CD4-positive, alpha-beta T cell treated with Interleukin-10 for 1 hour (primary cell): Measurements from ENCODE around the gene MAP4K3.
A peak's percentile ranks its signal among the peaks of the same experiment; 100 is the strongest.

ENCODE experiments used
- DNase-seq: peaks from one replicate; pipeline ENCODE4 v3.0.0-alpha.2; 2020

Gene MAP4K3

DNA sequence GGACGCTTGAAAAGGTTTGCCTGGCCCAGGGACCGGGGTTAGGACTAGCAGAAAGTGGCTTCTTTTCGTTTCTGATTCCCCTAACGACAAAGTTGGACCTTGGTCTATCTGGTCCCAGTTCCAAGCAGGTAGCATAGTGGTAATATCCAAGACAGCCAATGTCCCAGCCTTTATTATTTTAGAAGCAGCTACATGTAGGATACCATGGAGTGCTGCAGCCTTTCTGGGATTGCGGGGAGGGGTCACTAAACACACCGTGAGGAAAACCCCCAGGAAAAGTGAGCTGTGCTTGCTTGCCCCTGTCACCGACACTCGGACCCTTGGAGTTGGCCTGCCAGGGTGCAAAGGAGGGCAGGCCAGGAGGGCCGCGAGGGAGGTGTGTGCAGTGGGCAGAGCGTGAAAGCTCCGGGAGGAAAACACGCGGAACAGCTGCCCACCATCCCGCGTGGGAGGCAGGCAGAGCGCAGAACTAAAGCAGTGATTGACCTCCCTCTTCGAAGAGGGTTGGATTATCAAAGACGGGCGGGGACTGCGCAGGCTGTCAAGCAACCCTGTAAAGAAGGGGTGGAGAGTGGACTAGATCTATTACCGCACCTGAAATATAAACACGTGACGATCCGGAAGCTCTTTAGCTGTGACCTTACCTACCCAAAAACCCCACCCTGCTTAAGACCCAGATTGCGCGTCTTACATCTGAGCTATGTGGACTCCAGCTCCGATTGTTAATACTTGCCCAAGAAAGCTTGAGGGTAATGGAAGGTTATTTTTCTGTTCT is 624 bp upstream of the MAP4K3 start:
- peak; percentile 65 for DNase-seq

DNA sequence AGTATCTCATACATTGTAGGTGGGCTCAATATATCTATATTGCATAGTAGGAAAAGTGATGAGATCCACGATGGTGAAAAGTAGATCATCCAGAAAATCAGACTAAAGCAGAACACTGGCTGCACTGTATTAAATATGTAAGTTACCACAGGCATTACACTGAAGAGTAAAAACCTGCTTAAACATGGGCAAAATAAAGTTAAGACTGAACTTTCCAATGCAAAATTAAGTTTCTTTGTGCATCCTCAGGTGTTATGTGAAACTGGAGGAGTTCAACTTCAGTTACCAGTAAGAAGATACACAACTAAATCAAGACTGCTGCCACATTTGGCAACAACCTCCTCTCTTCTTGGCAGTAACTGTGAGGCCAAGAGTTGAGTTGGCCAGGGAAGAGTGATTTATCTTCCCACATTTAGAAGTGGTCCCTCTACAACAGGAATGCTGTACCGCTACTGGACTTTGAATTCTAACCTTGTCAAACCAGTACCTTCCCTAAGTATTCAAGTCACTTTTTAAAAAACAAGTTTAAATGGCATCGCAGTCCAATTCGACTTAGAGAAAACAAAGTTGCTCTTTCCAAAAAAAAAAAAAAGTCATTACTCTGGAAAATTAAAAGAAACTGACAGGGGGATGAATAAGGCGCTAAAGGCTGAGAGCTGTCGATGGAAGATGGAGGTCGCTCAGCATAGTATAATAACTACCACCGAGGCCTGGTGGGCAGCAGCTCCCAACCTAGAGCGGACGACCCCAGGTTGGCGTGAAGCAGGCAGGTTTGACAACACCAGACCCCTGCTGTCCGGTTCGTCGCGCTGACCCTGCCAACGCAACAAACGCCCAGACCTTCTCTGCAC is 1.1 kb downstream of the MAP4K3 start:
- DNase-seq: no peak

DNA sequence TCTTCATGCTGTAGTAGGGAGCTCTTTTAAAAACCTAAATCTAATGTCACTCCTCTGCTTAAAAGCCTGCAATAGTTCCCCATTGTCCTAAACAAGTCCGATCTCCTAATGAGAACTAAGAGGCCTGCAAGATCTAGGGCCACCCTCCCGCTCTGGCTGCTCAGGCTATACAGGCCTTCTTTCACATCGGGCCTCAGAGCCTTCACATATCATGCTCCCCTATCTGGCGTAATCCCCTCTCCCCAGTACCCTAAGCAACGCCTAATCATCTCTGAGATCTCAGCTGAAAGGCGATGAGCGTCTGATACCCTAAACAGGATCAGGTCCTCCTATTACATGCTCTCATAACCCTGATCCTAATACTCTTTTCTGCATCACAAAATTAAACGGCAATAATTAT is 1.9 kb downstream of the MAP4K3 start:
- DNase-seq: no peak

DNA sequence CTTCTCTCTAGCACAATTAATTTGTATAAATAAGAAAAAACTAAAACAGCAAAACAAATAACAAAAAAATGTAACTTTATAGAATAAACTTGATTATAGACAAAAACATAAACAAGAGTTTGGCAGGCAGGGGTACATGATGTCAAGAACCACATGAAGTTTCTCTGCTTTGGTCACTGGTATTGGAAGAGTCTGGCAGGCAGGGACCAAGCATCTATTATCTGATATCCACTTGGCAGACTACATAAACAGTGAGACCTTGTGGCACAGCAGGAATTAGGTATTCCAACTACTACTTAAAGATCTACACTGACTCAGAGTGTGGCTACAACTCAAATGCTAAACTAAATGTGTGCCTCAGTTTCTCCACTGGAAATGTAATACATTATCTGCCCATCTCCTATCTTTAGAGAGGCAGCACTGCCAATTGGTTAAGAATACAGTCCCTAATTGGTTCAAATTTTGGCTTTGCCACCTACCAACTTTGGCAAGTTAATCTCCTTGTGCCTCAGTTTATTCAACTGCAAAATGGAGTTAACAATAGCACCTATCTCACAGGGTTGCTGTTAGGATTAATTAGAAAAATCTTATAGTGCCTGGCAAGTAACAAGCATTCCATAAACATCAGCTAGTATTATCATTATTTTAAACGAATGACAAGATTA is 2.7 kb downstream of the MAP4K3 start:
- no peak for DNase-seq

DNA sequence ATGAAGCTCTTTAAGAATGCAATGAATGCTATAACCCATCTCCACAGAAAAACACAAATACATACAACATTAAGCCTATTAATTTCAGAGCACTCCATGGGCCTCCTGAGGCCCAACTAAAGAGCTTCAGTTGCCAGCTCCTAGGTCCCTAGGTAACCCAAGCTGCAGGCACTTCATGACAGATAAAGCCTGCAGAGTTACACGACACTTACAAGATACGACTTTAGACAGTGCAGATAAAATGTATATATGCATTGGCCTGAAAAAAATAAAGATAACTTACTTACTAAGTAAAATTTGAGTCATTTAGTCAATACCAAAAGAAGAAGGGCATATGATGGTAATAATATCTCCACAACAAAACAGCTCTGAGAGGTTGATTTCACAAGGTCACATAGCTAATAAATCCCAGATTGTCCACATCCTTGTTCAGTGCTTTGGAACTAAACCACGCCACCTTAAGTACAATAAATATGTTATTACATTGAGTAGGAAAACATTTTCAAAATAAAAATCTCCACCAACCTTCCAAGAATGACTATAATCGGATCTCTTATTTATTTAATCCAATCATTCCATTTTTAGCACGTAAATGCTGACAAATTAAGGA is 3.4 kb downstream of the MAP4K3 start:
- DNase-seq: no peak

DNA sequence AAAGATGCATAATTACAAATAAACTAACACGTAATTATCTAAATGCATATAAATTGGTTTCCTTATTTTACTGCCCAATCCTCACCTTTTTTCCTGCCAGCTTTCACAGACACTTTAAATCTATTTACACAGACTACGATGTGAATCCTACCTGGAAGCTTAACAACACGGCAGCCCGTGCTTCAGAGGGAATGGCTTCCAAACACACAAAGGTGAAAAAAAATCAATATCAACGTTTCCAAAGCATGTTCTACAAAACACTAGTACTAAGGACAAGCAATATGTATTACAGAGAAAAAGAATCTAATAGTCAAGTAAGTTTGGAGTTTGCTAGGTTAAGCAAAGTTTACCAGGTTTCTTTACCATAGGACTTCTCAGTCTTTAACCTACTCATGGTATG is 4.4 kb downstream of the MAP4K3 start:
- no peak for DNase-seq

DNA sequence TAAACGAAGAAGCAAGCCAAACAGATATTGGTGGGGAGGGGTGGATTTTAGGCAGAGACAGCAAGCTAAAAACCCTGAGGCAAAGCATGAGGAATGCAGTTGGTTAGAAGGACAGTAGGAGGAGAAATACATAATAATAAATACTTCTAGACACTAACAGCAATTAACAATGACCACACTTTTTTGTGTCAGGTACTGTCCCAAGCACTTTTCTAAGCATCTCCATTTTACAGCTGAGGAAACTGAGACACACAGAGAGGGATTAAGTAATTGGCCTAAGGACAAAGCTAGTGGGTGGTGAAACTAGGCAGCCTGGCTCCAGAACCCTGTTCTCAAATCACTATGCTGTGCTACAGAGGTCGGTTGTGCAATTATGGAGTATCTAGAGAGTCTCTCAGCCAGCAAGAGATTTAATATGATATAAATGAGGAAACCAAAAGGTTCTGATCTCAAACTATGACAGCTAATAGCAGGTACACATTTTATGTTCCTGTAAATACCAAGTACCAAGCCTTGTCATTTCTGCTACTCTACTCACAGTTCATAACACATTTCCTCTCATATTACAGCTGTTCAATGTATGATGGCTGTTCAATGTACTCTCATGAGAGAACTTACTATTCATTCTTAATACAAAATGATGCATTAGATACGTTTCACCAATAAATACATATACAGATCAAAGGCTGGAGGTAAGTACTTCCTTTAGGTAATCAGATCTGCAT is 5.3 kb downstream of the MAP4K3 start:
- DNase-seq: no peak

DNA sequence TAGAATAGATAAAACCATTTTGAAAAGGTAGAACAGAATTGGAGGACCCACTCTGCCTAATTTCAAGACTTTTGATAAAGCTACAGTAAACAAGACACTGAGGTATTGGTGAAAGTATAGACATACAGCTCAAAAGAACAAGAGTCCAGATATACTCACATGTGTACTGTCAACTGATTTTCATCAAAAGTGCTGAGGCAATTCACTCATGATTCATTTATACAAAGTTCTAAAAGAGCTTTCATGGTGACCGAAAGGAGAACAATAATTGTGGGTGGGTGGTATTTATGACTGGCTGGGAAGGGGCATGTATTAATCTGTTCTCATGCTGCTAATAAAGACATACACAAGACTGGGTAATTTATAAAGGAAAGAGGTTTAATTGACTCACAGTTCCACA is 7.3 kb downstream of the MAP4K3 start:
- DNase-seq: no peak

DNA sequence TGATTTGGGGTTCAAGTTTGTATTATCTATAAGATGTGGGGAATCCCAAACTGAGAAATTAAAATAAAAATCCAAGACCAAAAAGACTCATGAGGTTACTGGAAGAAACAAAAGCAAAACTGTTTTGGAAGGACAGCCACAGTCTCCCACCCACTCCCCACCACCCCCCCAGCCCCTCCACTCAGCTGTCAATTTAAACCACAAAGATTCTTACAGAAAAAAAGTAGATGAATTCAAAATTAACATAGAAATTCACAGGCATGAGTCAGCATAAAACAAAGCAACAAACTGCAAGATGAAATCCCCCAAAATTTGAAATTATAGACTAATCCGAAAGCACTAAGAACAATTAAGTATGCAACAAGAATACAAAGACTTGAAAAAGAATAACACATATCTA is 12.1 kb downstream of the MAP4K3 start:
- no peak for DNase-seq

DNA sequence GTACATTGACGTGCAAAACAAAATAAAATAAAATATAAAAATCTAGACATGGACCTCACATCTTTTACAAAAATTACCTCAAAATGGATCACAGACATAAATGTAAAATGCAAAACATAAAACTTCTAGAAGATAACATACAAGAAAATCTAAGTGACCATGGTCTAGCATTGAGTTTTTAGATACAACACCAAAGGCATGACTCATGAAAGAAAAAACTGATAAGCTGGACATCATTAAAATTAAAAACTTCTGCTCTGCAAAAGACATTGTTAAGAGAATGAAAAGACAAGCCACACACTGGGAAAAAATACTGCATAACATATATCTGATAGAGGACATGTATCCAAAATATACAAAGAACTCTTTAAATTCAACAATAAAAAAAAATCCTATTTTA is 14.4 kb downstream of the MAP4K3 start:
- DNase-seq: no peak

DNA sequence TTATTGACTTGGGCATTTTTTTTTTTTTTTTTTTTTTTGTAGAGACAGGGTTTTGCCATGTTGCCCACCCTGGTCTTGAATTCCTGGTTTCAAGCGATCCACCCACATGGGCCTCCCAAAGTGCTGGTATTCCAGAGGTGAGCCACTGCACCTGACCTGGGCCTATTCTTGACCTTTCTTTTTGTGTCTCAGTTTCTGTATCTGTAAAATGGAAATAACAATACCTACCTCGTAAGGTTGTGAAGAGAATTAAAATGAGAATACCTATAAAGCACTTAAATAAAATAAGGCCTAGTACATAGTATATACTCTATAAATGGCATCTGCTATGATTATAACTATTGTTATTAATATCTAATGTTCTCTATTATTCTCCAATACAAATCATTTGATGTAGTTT is 15.7 kb downstream of the MAP4K3 start:
- no peak for DNase-seq

DNA sequence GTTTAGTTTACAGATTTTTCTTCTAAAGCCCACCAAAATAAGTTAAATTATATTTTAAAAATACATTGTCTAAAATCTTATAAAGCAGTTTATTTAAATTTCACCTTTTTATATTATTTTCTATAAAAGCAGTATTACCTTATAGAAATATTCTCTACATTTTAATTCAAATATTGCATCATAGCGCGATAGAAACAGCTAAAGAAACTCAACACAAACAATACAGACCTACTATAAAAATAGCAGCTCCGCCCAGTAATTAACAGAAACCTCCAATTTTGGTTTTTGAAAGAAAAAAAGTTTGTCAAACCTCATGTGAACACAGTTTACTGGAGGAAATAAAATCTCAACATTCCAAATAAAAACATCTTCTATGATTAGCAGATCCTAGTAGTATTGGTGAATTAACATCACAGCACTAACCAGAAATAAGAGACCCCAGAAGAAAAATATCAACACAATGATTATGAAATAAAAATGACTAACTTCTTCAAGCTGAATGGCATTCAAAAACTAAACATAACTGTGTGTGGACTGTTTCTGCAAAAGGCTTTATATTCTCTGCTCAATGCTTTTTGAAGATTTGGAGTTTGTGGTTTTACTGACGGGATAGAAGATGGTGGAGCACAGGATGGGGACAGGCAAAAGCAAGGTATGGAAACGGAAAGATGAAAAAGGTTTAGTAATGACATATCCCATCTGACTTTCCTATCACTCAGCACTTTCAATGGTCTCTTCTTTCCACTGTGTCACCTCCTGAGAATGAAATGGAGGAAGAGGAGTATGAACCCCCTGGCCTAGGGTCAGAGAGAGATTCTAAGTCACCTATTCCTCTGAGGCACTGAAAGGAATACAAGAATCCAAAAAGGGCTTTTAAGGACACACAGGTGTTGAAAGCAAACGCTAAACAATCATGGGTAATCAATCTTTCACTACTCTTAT is 17.5 kb downstream of the MAP4K3 start:
- no peak for DNase-seq

DNA sequence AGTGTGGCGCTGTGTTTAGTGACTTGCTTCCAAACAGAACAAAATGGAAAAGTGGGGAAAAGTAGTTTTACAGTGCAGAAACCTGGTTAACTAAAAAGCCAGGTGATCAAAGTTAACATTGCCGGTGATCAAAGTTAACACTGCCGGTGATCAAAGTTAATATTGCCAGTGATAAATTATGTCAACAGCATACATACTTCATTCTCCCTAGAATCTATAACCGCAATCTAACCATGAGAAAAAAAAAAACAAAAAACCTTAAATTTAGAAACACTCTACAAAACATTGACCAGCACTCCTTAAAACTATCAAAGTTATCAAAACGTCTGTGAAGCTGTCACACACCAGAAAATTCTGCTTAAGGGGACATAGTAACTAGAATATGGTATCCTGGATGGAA is 18.6 kb downstream of the MAP4K3 start:
- DNase-seq: no peak

DNA sequence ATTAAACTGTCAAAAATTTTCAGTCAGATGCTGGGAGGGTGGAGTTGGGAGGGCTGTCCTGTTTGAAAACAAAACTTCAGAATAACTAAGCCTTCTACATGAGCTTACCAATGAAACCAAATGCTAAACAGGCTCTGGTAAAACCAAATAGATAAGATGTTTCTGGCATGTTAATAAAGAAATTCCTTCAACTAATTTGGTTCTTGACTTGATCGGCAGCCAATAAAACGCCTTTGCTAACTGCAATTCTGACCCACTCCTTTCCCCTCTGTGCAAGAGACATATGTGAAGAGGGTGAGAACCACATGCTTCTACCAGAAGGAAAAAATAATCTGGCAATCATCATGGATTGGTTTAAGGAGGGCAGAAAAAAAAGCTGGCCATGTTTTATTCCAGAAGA is 20.9 kb downstream of the MAP4K3 start:
- DNase-seq: no peak

DNA sequence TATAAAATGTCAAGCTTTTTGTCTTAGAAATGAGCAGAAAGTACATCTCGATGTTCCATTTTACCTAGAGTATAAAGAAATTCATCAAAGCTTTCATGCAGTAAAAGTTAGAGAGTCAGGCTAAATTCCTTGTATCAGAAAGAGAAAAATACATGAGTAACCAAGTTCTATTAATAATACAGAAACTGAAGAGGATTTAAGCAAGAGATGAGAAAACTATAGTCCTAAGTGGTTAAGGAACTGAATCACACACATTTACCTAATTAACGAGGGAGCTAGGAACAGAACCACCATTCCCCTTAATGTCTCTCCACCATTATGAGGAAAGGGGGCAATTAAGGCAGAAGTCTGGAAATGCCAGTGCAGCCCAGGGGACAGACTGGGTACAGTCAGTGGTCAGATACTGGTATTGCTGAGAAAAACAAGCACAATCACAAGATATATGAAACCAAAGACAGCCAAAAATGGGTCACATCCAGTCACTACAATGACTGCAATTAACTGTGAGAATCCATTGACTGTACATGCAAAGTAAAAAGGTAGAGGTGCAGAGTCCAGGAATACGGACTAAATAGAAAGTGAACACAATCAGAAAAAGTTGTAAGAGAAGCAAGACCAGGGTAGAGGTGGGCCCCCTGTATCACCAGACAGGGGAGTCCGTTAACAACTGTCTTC is 23.9 kb downstream of the MAP4K3 start:
- DNase-seq: no peak

DNA sequence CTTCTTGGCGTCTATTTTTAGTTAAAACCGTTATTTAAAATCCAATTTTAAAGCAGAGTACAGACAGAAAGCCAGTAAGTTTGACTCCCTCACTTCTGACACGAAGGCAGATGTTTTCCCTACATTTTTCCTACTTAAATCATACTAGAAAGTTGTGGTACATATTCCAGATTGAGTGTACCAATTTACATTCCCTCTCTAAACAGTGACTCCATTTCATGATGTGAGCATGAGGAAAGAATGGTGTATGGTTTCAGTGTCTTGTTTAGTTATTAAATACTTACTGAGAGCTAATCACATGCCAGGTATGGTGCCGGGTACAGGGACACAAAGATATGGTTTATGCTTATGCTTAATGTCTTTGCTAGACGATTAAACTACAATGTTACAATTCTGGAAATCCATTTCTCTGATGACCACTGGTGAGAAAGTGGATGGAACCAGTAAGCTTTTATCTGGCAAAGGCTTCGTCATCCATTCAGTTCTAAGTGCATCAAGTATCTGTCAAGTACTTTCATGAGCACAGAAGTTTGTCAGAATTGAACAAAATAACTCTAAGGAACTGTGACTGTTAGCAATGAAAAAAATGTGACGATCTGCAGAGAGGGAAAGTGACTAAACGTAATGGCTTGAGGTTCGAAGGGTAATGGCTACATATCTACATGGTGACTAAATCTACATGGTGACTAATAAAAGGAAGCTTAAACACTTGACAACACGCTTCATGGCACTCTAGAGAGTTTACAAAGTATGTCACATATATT is 25.7 kb downstream of the MAP4K3 start:
- no peak for DNase-seq

DNA sequence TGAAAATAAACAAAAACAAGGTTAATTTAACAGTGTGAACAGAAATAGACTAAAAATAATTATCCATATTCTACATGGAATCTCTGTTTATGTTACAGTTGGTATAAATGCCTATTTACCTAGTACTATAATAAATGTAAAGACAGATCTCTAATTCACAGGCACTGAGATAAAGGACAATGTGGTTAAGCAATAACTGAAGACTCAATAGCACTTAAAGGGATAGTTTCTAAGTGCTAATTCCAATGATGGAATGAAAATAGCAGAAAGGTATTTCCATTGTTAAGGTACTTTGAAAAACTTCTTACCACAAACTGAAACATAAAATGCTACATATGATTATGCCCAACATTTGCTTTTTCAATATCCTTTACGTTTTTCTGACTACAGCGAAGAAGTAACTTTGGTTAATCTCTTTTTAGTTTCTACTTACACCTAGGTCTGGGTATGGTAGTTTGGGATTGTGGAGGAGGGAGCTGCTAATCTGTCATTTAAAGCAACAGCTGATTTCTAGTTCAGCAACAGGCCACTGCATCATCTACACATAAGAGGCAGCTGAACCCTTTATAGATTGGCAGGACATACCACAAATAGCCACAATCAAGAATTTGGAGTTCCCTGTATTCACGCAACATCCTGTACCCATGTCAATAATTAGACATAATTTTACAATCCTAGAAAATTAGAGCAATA is 27.2 kb downstream of the MAP4K3 start:
- DNase-seq: no peak

DNA sequence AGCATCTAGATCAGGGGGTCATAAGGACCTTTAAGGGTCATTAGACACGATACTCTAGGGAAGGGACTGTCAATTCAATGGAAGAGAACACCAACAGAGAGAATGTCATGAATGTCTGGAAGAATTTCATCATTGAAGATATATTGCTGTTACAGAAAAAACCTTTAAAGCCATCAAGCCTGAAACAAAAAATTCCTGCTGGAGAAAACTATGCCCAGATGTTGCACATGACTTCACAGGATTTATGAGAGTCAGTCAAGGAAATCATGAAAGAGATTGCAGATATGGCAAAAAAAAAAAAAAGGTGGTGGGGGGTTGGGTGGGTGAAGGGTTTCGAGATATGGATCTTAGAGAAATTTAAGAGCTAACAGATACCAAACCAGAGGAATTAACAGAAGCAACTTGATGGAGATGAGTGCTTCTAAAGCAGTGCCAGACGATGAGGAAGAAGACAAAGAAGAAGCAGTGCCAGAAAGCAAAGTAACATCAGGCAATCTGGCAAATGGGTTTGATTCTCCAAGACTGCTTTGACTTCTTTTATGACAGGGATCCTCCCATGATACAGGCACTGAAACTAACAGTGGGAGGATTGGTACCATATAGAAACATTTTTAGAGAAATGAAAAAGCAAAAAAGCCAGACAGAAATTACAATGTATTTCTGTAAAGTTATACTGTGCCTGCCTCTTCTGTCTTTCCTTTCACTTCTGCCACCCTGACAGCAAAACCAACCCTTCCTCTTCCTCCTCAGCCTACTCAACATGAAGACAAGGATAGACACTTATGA is 28.5 kb downstream of the MAP4K3 start:
- DNase-seq: no peak
